ENCODE data around the gene TMEM161A.
"Not testable (repeated sequence)": the region's sequence is repeated elsewhere in the genome, so short reads cannot be mapped to it uniquely, and the experiment has no call there.

Gene TMEM161A

DNA sequence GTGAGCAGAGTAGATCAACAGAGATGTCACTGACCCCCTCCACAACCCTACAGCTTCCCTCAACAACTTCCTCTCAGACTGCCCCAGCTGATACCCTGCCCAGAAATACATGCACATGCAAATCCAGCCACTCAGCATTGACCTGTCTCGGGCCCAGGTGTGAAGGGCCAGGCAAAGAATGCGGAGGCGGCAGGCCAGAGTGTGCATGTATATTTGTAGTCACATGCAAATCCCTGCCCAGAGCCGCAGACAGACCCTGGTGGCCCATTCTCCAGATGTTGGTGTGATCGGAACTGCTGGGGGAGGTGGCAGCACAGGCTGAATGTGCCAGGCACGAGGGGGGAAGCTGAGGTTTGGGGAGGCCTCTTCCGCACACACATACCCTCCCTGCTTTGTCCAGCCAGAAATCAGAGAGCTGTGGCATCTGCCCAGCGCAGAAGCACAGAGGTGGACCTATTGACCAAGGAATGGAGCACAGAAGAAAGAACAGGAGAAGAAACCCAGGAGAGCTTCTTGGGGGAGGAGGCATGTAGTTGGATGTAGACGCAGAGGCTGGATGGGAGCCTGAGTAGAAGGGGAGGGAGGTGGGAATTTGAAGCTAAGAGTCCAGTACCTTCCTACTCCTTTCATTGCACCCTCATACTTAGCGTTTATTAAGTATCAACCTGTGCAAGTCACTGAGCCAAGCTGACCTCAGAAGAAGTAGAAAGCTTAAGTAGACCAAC is 17.4 kb upstream of the TMEM161A start:
- no peak for DNase-seq (ENCODE audit: low spot score)

DNA sequence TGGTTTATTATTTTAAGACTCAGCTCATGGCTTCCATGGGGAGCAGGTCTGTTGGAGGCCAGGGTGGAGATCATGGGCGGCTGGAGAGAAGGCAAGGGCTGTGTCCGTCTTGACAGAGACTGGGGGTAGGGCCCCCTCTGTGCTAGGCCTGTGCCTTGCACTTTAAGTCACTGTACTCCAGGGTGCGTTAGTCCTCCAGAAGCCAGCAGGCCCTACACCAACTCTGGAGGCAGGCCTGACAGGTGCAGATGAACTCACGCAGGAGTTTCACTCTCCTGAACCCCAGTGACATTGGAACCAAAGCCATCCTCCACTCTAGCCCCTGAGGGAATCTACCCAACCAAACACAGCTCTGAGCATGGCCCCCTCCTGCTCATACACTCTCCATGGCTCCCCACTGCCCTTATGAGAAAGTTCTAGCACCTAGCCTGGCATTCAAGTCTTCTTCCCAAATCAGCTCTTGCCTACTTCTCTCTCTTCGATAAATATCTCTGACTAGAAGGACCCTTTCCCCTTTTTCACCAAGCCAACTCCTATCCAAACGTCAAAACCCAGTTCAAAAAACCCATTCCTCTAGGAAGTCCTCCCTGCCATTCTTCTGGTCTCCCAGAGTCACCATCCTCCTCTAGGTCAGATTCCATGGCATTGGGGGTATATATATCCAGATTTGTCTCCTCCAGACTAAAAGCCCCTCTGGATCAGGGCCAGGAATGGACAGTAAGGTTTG is 16.7 kb upstream of the TMEM161A start:
- no peak for DNase-seq (ENCODE audit: low spot score)

DNA sequence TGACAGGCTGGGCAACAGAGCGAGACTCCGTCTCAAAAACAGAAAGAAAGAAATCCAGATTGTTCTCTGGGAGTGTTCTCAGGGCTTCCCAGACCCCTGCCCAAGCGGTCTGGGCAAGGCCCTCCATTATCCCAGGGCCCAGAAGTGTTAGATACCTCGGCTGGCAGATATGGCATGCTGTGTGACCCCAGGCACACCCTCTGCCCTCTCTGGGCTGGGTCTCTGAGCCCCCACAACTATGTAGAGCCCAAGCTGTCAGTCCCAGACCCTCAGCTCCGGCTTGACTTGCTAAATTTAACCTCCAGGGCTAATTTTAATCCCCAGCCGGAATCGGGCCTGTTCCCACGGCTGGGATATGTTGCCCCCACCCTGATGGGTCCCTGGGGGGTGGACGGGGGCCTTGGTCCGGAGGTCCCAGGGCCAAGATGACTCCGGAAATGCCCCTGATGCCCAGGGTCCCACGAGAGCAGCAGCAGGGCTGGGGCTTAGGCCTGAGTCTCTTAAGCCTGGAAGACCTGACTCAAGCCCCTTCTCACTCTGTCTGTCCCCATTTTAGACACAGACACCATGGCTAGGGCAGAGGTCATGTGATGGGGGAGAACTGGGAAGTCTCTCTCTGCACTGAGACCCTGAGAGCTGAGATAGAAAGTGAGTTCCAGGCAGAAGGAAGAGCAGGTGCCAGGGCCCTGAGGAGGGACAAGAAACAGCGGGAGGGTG is 14.5 kb upstream of the TMEM161A start:
- no peak for DNase-seq (ENCODE audit: low spot score)

DNA sequence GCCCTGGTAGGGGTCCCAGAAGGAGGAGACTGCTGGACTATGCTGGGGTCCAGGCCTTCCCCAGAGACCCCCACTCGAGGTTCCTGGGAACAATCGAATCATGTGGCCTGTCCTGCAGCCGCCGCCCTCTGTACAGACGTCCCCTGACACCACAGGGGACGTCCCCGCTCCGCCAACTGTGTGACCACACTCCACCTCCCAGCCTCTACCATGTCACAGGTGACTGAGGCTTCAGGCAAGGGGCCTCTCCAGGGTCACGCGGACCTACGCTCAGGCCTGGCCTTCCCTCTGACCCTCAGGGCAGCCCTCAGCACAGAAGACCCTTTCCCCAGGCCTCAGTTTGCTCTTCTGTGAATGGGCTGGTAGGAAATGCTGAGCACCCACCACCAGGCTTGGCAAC is 13.1 kb upstream of the TMEM161A start:
- no peak for DNase-seq (ENCODE audit: low spot score)

DNA sequence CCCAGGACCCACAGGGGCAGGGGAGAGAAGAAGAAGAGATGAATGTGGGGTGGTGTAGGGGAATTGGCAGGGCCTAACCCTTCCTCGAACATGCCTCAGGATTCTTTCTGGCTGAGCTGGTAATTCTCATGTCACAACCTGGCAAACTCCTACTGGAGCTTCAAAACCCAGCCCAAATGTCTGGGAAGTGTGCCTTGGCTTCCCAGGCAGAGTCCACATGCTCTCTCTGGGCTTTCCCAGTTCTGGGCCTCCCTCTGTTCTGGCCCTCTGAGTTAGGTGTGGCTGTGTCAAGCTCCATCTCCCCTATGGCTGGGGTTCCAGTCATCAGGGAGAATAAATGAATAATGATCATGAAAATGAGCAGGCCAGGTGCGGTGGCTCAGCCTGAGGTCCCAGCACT is 11.2 kb upstream of the TMEM161A start:
- DNase-seq (ENCODE audit: low spot score) = no peak

DNA sequence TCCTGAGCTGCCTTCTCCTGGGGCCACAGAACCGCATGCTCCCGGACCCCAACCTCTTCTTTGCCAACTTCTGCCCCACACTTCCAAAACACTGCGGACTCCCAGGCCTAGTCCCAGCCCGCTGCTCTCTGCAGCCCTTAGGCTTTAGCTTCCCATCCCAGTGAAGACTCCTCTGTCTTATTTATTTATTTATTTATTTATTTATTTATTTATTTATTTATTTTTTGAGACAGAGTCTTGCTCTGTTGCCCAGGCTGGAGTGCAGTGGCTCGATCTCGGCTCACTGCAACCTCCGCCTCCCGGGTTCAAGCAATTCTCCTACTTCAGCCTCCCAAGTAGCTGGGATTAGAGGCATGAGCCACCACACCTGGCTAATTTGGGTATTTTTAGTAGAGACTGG is 10.2 kb upstream of the TMEM161A start:
- DNase-seq (ENCODE audit: low spot score) = not testable (repeated sequence)

DNA sequence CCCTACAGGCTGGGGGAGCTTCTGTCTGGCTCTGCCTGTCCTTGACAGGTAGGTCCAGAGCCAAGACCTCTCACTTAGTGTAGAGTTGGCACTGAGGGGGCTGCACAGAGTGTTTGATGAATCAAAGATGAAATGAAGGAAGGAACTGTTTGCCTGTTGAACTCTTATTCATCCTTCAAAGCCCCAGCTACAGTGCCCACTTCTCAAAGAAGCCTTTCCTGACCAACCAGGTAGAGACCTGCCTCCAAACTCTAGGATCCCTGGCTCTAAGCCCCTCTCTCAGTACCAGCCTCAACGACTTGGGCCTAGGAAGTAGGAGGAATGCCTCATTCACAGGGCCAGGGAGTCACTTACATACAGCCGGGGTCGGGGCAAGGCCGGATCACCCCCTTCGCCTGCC is 9.1 kb upstream of the TMEM161A start:
- DNase-seq (ENCODE audit: low spot score) = no peak

DNA sequence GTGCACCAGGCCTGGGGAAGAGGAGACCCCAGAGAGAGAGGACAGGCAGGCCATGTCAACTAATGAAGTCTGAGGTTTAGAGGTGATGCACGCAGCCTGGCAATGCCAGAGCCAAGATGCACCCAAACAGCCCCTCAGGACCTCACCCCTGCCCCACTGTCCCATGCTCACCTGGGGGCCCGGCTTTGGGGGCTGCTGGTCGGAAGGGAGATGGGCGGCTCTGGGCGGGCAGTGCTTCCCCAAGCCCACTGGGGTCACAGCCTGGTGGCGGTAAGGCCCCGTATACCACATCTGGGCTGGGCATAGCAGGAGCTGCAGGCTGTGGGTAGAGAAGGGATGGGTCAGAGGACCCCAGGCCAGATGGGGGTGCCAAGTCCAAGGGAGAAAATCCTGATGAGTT is 8.6 kb upstream of the TMEM161A start:
- no peak for DNase-seq (ENCODE audit: low spot score)

DNA sequence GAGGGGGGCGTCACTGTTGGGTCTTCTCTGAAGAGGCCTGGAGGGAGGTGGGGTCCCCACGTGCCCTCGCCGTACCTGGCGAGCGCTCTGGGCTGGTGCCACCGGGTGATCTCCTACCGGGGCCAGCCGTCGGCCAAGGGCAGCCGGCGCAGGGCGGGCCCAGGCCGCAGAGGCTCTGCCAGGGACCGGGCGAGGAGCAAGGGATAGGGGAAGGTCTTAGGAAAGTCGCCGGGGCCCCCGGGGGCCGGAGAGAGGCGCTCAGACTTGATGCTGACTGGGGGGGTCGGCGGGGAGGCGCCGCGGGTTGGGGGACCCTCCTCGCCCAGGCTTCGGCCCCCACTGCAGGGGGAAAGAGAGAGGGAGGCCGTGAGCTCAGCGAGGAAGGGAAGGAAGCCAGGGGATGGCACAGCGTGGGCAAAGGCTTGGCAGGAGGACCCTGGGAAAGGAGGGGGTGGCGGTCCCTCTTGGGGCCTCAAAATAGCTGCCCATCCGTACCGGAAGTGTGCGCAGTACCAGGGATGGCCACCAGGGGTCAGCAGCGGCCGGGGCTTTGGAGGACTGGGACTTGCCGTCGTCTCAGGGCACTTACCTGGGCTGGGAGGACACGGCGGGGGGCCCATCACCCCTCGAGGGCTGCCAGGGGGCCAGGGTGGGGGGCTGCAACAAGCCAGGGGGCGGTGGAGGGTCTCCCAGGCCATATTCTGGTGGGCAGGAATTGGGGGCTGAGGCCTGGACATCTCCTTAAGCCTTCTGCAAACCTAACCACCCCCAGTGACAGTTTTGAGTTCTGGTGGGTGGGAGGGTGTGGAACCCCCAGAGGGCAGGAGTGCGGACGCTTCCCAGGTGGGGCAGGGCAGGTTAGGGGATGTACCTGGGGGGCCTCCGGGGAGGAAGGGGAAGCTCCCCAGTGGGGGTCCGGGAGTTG is 7.7 kb upstream of the TMEM161A start:
- peak; percentile 78 for DNase-seq (ENCODE audit: low spot score)

DNA sequence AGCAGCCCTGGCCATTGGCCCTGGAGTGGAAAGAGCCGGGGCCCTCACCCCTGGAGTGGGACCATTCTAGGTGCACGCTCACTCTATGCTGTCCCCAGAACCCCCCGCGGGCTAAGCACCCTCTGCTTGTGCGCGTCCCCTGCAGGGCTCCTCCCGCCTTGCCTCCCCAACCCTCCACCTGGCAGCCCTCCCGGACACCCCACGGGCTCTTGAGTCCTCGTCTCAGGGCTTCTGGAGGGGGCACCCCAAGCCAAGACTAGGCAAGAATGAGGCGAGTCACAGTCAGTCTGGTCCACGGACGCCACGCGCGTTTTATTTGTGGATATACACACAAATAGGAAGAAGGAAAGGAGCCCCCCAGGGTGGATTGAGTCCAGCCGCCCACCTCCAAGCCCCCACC is 7.0 kb upstream of the TMEM161A start:
- DNase-seq (ENCODE audit: low spot score) = no peak

DNA sequence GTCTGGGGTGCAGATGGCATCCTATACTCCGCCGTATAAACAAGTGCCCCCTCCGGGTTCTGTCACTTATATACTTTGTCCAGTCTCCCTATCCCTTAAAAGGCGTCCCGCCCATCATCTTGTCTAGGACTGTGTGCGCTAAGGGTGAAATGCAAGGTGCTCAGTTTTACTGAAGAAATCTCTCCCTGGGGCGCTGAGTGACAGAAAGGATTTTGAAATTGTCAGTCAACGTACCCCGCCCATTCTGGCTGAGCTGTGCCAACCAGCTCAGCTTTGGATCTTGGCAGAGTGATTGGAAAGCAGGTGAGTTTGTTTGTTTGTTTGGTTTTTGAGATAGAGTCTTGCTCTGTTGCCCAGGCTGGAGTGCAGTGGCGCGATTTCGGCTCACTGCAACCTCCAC is 4.1 kb upstream of the TMEM161A start:
- no peak for DNase-seq (ENCODE audit: low spot score)

DNA sequence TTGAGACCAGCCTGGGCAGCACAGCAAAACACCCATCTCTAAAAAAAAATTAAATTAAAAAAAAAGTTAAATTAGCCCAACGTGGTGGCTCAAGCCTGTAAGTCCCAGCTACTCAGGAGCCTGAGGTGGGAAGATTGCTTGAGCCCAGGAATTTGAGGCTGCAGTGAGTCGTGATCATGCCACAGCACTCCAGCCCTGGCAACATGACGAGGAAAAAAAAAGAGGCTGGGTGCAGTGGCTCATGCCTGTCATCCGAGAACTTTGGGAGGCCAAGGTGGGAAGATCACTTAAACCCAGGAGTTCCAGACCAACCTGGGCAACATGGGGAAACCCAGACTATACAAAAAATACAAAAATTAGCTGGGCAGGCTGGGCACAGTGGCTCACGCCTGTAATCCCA is 2.2 kb upstream of the TMEM161A start:
- no peak for DNase-seq (ENCODE audit: low spot score)

DNA sequence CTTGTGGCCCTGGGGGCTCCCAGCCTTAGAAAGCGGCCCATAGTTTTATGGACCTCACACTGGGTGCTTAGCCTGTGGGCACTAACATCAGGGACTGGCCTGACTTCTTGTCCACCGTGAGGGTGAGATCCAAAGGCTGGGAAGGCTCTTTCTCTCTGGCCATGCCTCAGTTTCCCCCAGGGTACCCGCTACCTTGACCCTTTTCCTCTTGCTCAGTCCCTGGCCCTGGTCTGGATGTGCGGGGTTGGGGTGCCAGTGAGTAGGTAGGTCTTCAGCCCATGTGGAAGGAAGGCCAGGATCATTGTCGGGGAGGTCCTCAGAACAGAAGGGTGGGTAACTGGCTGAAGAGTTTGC is 1.6 kb upstream of the TMEM161A start:
- no peak for DNase-seq (ENCODE audit: low spot score)

DNA sequence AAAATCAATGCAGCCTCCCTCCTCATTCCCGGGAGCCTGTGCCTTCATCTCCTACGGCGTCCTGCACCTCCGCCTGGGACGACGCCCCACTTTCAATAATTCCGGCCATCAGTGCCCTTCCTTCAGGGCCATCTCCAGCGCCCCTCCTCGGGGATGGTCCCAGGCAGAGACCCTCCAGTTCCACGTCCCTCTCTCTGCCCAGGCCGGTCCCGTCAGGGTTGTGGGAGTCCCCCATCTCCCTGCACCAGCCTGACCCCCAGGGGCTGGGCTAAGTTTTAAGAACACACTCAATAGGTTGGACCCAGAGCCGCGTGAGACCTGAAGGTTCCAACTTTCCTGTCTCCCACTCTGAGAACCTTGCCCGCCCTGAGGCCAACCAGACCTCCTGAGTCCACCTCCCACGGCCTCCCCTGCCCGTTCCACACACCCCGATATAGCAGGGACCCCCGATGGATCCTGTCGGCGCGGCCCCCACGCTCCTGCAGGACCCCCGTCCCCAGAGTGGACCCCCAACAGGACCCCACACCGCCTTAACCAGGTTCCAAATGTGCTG is 646 bp downstream of the TMEM161A start:
- DNase-seq (ENCODE audit: low spot score) = no peak

DNA sequence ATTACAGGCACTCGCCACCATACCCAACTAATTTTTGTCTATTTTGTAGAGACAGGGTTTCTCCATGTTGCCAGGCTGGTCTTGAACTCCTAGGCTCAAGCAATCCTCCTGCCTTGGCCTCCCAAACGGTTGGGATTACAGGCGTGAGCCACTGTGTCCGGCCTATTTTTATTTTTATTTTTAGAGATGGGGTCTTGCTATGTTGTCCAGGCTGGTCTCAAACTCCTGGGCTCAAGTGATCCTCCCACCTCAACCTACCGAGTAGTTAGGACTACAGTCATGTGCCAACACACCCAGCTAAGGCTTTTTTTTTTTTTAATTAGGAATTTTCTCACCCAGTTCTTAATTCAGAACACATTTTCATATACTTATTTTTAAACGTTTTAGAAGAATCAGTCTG is 2.6 kb downstream of the TMEM161A start:
- not testable (repeated sequence) for DNase-seq (ENCODE audit: low spot score)

DNA sequence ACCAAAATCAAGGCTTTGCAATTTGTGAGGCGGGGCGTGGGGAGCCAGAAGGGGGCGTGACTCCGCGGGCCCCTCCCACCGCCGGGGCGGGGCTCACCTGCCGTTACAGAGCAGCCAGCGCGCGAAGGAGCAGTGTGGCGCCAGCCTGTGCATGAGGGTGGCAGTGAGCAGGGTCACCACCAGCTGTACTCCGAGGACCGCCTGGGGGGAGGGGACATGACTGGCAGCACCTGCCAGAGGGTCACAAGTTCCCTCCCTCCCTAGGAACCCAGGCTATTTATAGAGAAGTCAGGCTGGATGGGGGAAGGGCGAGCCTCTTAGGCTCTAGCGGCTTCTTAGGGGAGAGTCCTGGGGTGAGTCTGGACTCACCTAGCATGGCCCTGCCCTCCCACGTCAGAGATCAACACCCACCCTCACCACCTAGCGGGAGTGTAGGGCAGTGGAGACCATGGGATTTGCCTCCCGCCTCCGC is 3.6 kb downstream of the TMEM161A start:
- no peak for DNase-seq (ENCODE audit: low spot score)

DNA sequence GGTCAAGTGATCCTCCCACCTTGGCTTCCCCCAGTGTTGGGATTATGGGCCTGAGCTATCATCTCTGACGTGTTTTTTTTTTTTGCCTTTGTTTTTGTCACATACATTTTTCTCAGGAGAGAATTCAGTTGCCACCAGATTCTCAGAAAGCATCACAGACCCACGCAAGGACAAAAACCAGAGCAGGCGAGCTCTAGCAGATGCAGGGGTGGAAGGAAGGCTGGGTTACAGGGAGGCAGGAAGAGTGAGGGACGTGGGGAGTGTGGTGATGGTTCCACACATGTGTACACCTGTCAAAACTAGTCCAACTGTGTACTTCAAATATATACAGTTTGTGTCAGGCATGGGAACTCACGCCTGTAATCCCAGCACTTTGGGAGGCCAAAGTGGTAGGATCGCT is 4.3 kb downstream of the TMEM161A start:
- DNase-seq (ENCODE audit: low spot score) = no peak

DNA sequence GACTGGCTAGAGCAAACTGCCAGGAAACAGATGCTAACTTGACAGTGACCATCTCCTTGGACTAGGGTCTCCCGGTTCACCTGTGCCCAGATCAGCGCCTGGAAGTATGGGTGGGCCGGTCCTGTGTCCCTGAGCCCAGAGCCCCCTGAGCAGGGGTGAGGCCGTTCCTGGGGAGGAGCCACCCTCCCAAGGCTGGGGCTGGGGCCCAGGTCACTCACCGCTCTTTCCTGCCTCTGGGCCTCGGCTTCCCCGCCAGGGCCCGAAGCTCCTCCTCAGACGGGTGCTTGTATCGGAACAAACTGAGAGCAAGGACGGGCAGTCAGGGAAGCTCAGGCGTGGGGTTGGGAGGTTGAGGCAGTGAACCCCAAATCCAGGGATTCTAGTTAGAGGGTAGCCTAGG is 5.4 kb downstream of the TMEM161A start:
- DNase-seq (ENCODE audit: low spot score) = no peak

DNA sequence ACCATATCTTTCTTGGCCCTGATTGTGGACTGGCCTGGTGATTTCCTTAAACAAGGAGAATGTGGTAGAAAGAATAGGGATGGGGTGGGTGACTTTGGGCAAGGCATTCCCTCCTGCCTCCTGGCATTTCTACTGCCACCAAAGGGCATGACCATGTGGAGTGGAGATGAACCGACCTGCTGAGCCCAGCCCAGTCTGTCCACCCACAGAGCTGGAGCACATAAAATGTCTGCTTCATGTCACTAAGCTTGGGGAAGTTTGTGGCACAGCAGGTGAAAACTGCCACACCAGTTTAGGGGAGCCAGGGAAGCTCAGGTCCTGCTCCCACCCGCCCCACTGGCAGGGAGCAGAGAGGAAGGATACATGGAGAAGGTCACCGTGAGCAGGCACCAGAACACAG is 6.3 kb downstream of the TMEM161A start:
- no peak for DNase-seq (ENCODE audit: low spot score)

DNA sequence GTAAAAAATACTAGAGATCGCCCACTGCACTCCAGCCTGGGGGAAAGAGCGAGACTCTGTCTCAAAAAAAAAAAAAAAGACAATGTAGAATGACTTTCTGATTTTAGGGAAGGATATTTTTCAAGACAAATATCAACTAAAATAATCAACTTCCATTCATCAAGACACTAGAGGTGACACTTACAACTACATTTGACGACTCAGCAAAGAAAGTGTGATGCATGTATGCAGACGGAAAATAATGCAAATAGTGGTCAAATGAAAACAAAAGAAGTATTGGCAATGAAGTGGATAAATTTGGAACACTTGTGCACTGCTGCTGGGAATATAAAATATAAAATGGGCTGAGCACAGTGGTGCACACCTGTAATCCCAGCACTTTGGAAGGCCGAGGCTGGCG is 12.2 kb downstream of the TMEM161A start:
- DNase-seq (ENCODE audit: low spot score) = no peak

DNA sequence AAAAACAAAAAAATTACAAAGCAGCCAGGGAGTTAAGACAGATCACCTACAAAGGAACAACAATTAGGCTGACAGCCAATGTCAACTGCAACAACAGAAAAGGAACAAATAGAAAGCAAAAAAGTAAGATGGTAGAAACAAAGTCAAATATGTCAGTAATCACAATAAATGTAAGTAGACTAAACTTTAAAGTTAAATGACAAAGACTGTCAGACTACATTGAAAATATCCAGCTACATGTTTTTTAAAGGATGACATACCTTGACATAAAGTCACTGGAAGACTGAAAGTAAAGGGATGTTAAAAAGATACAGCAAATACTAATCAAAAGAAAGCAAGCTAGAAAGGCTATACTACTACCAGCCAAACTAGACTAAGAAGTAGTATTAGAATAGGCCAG is 14.9 kb downstream of the TMEM161A start:
- no peak for DNase-seq (ENCODE audit: low spot score)

DNA sequence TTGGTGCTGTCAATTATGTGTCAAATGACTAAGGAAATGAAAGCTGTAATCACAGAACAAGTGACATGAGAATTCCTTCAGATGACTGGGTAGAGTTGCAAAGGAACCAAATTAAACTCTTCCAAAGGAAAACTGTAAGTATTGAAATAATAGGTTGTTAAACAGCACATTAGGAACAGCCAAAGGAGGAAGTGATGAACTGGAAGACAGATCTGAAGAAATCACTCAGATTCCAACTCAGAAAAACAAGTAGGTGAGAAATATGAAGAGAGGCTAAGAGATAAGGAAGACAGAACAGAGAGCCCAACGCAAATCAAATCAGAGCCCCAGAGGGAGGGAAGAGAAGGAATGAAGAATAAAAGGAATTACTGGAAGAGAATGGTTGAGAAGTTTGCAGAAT is 15.4 kb downstream of the TMEM161A start:
- no peak for DNase-seq (ENCODE audit: low spot score)

All from AG08395 (cell line).